CD4-positive, alpha-beta T cell (primary cell): ENCODE data around the gene SFRP5. TPM values are rescaled to one million over a fixed set of nuclear protein-coding genes. Genes with fewer than 3 reads are reported as not detected.

Experiments used
- ATAC-seq: fragments of 200-7000 bp; cut with Tn5 transposase; one replicate; pipeline ENCODE4 v1.10.0; 2022; ENCODE audit warnings: mild to moderate bottlenecking; ENCODE audit not compliant: poor library complexity
- CTCF ChIA-PET: fragments of 350-600 bp; sonication (Branson Sonifier 250); formaldehyde crosslinking; loops from one replicate; lab custom pipeline; 2021; ENCODE audit warnings: antibody characterized with exemption, inconsistent platforms; lab: Charles Lee
- POLR2A ChIA-PET: fragments of 350-600 bp; sonication (Branson Sonifier 250); formaldehyde crosslinking; loops from one replicate; lab custom pipeline; 2021; ENCODE audit warnings: antibody characterized with exemption, inconsistent platforms; lab: Charles Lee
- DNase-seq, 14 experiments: peaks; one replicate each; pipeline ENCODE4 v3.0.0-alpha.2; 2013 to 2020; ENCODE audit warnings: mixed read lengths in 2 of 14
- H3K27ac ChIP-seq, 2 donors: one replicate each; pipeline versions ENCODE4 v1.5.1 to v1.7.0; 2013; ENCODE audit warnings: low read length in 2 of 2, low read depth in 1 of 2, mild to moderate bottlenecking in 1 of 2
- H3K27me3 ChIP-seq, 2 experiments: 1 replicate in 1 of 2; 2 replicates in 1 of 2; pipeline versions ENCODE4 v1.6.1 to v1.7.0; 2013; ENCODE audit warnings: low read length in 2 of 2, control low read depth in 1 of 2, mild to moderate bottlenecking in 1 of 2, moderate library complexity in 1 of 2; ENCODE audit not compliant: insufficient read depth in 2 of 2, control insufficient read depth in 1 of 2
- H3K36me3 ChIP-seq: one replicate; pipeline ENCODE4 v1.6.1; 2013; ENCODE audit warnings: low read length, control low read depth; ENCODE audit not compliant: insufficient read depth
- H3K4me1 ChIP-seq: one replicate; pipeline ENCODE4 v1.6.1; 2013; ENCODE audit warnings: low read length, control low read depth; ENCODE audit not compliant: insufficient read depth
- H3K4me3 ChIP-seq: one replicate; pipeline ENCODE4 v1.5.1; 2013; ENCODE audit warnings: mild to moderate bottlenecking, low read length, moderate library complexity
- H3K9me3 ChIP-seq, 2 experiments: 1 replicate in 1 of 2; 2 replicates in 1 of 2; pipeline versions ENCODE4 v1.6.1 to v1.7.0; 2013; ENCODE audit warnings: low read length in 2 of 2, mild to moderate bottlenecking in 2 of 2, control low read depth in 1 of 2, moderate library complexity in 1 of 2; ENCODE audit not compliant: control insufficient read depth in 1 of 2, insufficient read depth in 1 of 2
- H3K27ac Mint-ChIP-seq: one replicate; pipeline ENCODE4 v1.8.0; 2020; ENCODE audit warnings: mixed read lengths
- H3K27me3 Mint-ChIP-seq: one replicate; pipeline ENCODE4 v1.8.0; 2021; ENCODE audit warnings: mixed read lengths
- H3K36me3 Mint-ChIP-seq: one replicate; pipeline ENCODE4 v1.8.0; 2021; ENCODE audit warnings: low read depth, mixed read lengths
- H3K4me1 Mint-ChIP-seq: one replicate; pipeline ENCODE4 v1.8.0; 2021; ENCODE audit warnings: low read depth, mixed read lengths
- H3K4me3 Mint-ChIP-seq: one replicate; pipeline ENCODE4 v1.8.0; 2020; ENCODE audit warnings: mild to moderate bottlenecking, mixed read lengths
- H3K9me3 Mint-ChIP-seq: one replicate; pipeline ENCODE4 v1.8.0; 2020; ENCODE audit warnings: mixed read lengths
- intact Hi-C, 2 experiments: fragments of 100-400 bp; cut with DNase I in 1 of 2; cut with micrococcal nuclease in 1 of 2; formaldehyde crosslinking; loops; one replicate each; pipeline versions ENCODE4 v1.15.1 to v1.9.0; 2023 to 2025; cut with DNase I, micrococcal nuclease
- total RNA-seq, 174 experiments: library from RNA in 2 of 174; stranded (reverse) in 2 of 174; gene quantifications; one replicate each; pipeline ENCODE4 v1.2.3 and lab custom pipeline; 2021 to 2026
- TF ChIP-seq, protein P1 (sequence below): fragments of 200-600 bp; IDR thresholded peaks from one replicate; pipeline ENCODE4 v1.8.0; 2022; ENCODE audit warnings: antibody characterized with exemption, mild to moderate bottlenecking

Gene SFRP5
- total RNA-seq, 2 experiments from 2014 or later = not detected

DNA sequence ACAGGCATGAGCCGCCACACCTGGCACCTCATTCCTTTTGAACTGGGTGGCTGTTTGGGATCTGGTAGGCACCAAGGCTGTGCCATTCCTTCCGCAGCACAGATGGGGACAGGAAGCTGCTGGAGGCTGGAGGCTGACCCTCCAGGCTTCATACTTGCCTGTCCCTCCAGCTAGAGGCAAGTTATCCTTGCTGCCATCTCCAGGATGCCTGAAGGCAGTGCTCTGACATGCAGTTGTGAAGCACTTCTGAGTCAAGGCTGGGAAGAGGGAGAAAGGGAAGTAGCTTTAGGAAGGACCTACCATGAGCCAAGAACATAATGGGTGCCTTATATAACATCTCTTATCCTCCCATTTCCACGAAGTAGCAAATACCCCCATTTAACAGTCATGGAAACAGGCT lies 48.8 kb downstream of the SFRP5 start:
- H3K9me3 Mint-ChIP-seq = no peaks in the 10 kb centered on the region
- no peak overlapping the region for H3K27ac ChIP-seq
- no peak overlapping the region for H3K4me3 ChIP-seq
- no peak overlapping the region for H3K4me3 Mint-ChIP-seq
- DNase-seq = no peak
- H3K27ac Mint-ChIP-seq = no peak overlapping the region
- no peaks in the 10 kb centered on the region for H3K36me3 Mint-ChIP-seq
- ATAC-seq = no peak
- no peaks in the 10 kb centered on the region for H3K4me1 Mint-ChIP-seq
- H3K4me1 ChIP-seq = no peaks in the 10 kb centered on the region
- H3K9me3 ChIP-seq = no peaks in the 10 kb centered on the region
- no peaks in the 10 kb centered on the region for H3K36me3 ChIP-seq
- intact Hi-C loops = no loop called here
- ChIA-PET POLR2A (interaction anchor here (0.6 kb wide), 1 partner anchor 802 kb away, joined by 3 read pairs; no protein-coding TSS in a partner anchor), CTCF (no interaction called here)
- H3K27me3 Mint-ChIP-seq = peaks cover 6% of the 10 kb centered on the region
- TF ChIP-seq, protein P1, sequence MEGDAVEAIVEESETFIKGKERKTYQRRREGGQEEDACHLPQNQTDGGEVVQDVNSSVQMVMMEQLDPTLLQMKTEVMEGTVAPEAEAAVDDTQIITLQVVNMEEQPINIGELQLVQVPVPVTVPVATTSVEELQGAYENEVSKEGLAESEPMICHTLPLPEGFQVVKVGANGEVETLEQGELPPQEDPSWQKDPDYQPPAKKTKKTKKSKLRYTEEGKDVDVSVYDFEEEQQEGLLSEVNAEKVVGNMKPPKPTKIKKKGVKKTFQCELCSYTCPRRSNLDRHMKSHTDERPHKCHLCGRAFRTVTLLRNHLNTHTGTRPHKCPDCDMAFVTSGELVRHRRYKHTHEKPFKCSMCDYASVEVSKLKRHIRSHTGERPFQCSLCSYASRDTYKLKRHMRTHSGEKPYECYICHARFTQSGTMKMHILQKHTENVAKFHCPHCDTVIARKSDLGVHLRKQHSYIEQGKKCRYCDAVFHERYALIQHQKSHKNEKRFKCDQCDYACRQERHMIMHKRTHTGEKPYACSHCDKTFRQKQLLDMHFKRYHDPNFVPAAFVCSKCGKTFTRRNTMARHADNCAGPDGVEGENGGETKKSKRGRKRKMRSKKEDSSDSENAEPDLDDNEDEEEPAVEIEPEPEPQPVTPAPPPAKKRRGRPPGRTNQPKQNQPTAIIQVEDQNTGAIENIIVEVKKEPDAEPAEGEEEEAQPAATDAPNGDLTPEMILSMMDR = no peak
- no peaks in the 10 kb centered on the region for H3K27me3 ChIP-seq

DNA sequence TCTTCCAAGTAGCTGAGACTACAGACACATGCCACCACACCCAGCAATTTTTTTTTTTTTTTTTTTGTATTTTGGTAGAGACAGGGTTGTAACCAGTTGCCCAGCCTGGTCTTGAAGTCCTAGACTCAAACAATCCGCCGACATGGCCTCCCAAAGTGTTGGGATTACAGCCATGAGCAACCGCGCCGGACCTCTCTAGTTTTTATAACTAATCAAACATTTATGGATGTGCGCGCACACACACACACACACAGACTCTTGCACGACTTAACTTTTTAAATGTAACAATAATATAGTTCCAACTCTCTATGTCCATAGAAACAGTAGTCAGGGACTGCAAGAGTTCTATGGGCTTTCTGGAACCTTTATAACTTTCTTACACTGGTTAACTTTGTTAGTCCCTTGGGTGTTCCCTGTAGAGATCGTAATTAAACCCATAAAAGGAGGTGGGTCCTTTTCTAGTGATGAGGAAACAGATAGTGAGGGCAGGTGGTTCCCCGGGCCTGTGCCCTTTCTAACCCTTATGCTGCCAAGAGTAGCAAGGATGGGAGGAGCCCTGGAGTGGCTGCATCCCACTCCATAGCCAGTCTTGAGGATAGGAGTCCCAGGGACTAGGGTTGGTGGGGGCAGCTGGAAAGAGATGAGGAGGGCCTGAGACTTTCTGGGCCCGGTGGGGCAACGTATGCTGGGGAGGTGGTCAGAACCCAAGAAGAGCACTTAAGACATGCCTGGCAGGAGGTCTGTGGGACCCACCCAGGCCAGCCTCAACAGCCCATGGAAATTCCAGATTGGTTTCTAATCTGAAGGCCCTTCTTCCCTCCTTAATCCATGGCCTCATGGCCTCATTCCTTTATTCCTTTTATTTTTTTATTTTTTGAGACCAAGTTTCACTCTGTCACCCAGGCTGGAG lies 49.7 kb downstream of the SFRP5 start:
- ATAC-seq (no peak), DNase-seq (no peak)
- Histone ChIP-seq H3K36me3 (no peaks in the 10 kb centered on the region), H3K27ac (no peak overlapping the region), H3K4me1 (no peaks in the 10 kb centered on the region), H3K4me3 (no peak overlapping the region), H3K9me3 (no peaks in the 10 kb centered on the region), H3K27me3 (no peaks in the 10 kb centered on the region)
- Mint-ChIP-seq H3K27me3 (peaks cover 6% of the 10 kb centered on the region), H3K27ac (no peak overlapping the region), H3K9me3 (no peaks in the 10 kb centered on the region), H3K36me3 (no peaks in the 10 kb centered on the region), H3K4me1 (no peaks in the 10 kb centered on the region), H3K4me3 (no peak overlapping the region)
- TF ChIP-seq, protein P1 = no peak
- CTCF ChIA-PET = no interaction called here
- intact Hi-C loops = no loop called here
- POLR2A ChIA-PET = interaction anchor here (0.6 kb wide), 1 partner anchor 801 kb away, joined by 3 read pairs; no protein-coding TSS in a partner anchor

DNA sequence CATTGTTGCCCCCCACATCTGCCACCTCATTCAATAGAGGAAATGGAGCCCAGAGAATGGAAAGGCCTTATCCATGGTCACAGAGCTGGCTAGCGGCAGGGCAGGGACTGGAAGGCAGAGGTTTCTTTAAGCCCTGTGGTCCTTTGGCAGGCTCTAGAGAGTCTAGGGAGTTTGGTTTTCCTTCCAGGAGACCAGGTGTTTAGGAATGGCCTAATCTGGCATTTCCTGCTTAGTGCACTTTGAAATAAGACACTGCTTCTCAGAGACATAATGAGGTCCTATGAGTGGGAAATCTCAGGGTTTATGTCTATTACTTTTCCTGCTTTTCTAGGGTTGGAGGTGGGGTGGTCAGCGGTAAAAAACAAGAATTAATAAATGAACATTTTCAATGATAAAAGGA lies 52.2 kb downstream of the SFRP5 start:
- H3K4me1 Mint-ChIP-seq = peaks cover 5% of the 10 kb centered on the region
- peaks cover 5% of the 10 kb centered on the region for H3K4me1 ChIP-seq
- H3K9me3 Mint-ChIP-seq = no peaks in the 10 kb centered on the region
- H3K27me3 ChIP-seq = no peaks in the 10 kb centered on the region
- no peak for ATAC-seq
- H3K36me3 ChIP-seq = no peaks in the 10 kb centered on the region
- TF ChIP-seq, protein P1 = no peak
- no peak overlapping the region for H3K4me3 Mint-ChIP-seq
- ChIA-PET CTCF (interaction anchor here (1.7 kb wide), 1 partner anchor 33 kb away, joined by 4 read pairs; no protein-coding TSS in a partner anchor), POLR2A (no interaction called here)
- no peak overlapping the region for H3K4me3 ChIP-seq
- H3K36me3 Mint-ChIP-seq = no peaks in the 10 kb centered on the region
- DNase-seq = no peak
- no peaks in the 10 kb centered on the region for H3K9me3 ChIP-seq
- H3K27ac ChIP-seq = no peak overlapping the region
- intact Hi-C loops = no loop called here
- no peak overlapping the region for H3K27ac Mint-ChIP-seq
- H3K27me3 Mint-ChIP-seq = no peaks in the 10 kb centered on the region
